ENCODE measurements around the gene MYCN. TPM values are rescaled to one million over a fixed set of nuclear protein-coding genes. Genes with fewer than 3 reads are reported as not detected.

The MYCN gene
- total RNA-seq, 6 experiments from 2014 or later = 0.07 to 0.35 (median 0.23) TPM; not detected in 2

DNA sequence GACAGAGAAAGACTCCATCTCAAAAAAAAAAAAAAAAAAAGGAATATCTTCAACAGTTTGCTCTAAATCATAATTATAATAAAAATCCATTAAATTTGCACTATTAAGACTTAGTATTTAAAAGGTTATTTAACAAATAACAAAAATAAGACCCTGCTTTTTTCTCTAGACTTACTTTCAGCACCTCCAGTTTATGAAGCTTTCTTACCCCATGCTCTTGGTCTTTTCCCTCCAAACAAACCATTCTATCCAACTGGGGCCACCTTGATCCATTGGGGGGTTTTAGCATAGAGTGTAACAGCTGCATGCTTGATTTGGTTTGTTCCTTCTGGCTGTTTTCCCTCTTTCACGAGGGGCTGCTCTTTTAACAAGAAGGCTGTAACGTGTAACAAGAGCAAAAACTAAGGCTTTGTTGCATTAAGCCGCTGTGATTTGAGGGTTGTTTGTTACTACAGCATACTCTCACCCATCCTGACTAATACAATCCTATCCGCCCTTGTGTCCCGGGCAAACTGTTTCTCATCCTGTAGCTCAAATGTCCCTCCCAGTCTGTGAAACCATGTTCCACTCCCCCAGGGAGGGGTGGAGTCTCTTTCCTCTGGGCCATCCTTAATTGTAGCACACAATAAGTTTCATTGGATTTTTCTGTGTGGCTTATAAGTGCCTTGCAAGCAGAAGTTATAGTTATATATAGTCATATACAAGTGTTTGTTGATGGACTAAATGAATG lies 9.6 kb upstream of the MYCN start:
- 89% methylated on average over 4 of the region's 5 CpGs for WGBS (ENCODE audit: insufficient coverage, low coverage, low lambda C conversion rate, missing lambda C conversion rate)
- Histone ChIP-seq H3K27ac (no peak overlapping the region), H3K9me3 (no peaks in the 10 kb centered on the region), H3K36me3 (no peaks in the 10 kb centered on the region), H3K4me3 (no peak overlapping the region), H3K27me3 (no peaks in the 10 kb centered on the region), H3K4me1 (no peaks in the 10 kb centered on the region)
- TF ChIP-seq CTCF (IDR thresholded peaks at IDR 0.05) (no peak), POLR2A (IDR thresholded peaks at IDR 0.05) (no peak)
- no peak for DNase-seq
- no peak for ATAC-seq
- intact Hi-C loops (cut with DNase I) = loop anchor here in 1 of 2 donors (10.0 kb wide), 1 partner anchor 574 kb away; no protein-coding TSS in a partner anchor

DNA sequence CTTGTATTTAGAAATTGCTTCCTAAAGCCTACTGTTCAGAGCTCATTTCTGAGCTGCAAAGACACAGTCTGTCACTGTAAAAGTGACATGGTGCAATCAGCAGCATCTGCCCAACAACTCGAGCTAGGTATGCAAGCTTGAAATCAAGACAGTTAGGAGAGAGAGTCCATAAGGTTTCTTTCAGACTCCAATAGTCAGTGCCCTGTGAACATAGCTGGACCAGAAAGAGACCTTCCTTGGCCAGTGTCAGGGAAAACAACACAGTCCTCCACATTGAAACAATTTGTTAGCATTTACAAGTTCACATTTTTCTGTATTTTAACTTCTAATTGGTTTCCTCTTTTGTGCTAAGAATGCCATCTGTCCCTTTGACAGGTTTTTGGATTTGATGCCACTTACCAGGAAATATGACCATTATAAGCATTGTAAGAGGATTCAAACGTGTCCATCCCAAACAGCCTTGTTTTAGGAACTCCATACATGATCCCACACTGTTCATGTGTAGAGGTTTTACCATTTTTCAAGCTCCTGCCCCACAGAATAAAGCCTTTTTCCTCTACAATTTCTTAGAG lies 8.9 kb upstream of the MYCN start:
- DNase-seq = no peak
- Histone ChIP-seq H3K4me3 (no peak overlapping the region), H3K27ac (no peak overlapping the region), H3K9me3 (no peaks in the 10 kb centered on the region), H3K36me3 (no peaks in the 10 kb centered on the region), H3K27me3 (no peaks in the 10 kb centered on the region), H3K4me1 (no peaks in the 10 kb centered on the region)
- 34% methylated on average over 2 of the region's 2 CpGs for WGBS (ENCODE audit: insufficient coverage, low coverage, low lambda C conversion rate, missing lambda C conversion rate)
- ATAC-seq = no peak
- TF ChIP-seq CTCF (IDR thresholded peaks at IDR 0.05) (no peak), POLR2A (IDR thresholded peaks at IDR 0.05) (no peak)
- intact Hi-C loops (cut with DNase I) = loop anchor here in 1 of 2 donors (10.0 kb wide), 1 partner anchor 573 kb away; no protein-coding TSS in a partner anchor

DNA sequence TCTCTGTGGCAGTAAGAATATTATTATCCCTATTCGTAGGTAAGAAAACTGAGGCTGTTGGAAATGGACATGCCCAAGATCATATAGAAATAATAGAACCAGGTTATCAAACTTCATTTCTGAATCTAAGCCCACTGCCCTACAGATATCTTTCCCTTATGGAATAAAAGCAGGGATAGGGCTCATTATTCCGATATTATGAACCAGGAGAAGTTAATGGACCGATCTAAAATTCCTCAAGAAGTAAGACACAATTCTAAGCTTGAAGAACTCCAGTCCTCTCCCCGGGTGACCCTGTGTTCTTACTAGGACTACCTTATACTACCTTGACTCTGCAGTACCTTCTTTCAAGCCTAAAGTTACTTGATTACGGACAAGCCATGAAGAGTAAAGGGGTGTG lies 8.4 kb upstream of the MYCN start:
- no peak for TF ChIP-seq CTCF (IDR thresholded peaks at IDR 0.05)
- TF ChIP-seq POLR2A (IDR thresholded peaks at IDR 0.05) = no peak
- WGBS (ENCODE audit: insufficient coverage, low coverage, low lambda C conversion rate, missing lambda C conversion rate) = 76% methylated on average over 5 of the region's 5 CpGs
- DNase-seq (no peak), ATAC-seq (no peak)
- Histone ChIP-seq H3K4me1 (no peaks in the 10 kb centered on the region), H3K9me3 (no peaks in the 10 kb centered on the region), H3K27me3 (no peaks in the 10 kb centered on the region), H3K36me3 (no peaks in the 10 kb centered on the region), H3K4me3 (no peak overlapping the region), H3K27ac (no peak overlapping the region)
- intact Hi-C loops (cut with DNase I) = loop anchor here in 1 of 2 donors (10.0 kb wide), 1 partner anchor 573 kb away; no protein-coding TSS in a partner anchor

DNA sequence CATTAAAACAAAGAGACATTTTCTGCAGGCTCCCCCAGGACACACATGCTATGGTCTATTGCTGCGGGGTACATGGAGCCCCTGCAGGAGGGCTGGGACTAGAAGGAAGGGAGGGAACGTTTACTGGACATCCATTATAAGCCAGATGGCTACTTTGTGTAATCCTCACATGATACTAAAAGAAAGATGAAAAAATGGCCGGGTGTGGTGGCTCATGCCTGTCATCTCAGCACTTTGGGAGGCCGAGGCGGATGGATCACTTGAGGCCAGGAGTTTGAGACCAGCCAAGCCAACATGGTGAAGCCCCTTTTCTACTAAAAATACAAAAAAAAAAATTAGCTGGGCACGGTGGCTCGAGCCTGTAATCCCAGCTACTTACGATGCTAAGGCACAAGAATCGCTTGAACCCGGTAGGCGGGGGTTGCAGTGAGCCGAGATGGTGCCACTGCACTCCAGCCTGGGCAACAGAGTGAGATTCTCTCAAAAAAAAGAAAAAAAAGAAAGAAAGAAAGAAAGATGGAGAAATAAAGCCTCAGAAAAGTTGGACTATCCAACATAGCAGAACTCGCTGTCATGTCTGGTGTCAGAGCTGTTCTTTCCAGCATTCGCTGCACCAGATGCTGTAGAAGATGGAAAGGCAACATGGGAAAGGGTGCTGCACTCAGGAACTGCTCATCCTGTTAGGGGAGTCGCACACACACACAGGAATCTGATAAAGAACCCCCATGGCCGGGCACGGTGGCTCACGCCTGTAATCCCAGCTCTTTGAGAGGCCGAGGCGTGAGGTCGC lies 7.8 kb upstream of the MYCN start:
- Histone ChIP-seq H3K27me3 (no peaks in the 10 kb centered on the region), H3K27ac (no peak overlapping the region), H3K9me3 (no peaks in the 10 kb centered on the region), H3K4me3 (no peak overlapping the region), H3K4me1 (no peaks in the 10 kb centered on the region), H3K36me3 (no peaks in the 10 kb centered on the region)
- intact Hi-C loops (cut with DNase I) = loop anchor here in 1 of 2 donors (10.0 kb wide), 1 partner anchor 572 kb away; no protein-coding TSS in a partner anchor
- 84% methylated on average over 16 of the region's 21 CpGs for WGBS (ENCODE audit: insufficient coverage, low coverage, low lambda C conversion rate, missing lambda C conversion rate)
- DNase-seq = no peak
- no peak for TF ChIP-seq CTCF (IDR thresholded peaks at IDR 0.05)
- no peak for TF ChIP-seq POLR2A (IDR thresholded peaks at IDR 0.05)
- no peak for ATAC-seq
